Head of caudate nucleus (tissue), 42 donors: ENCODE measurements around the gene G2E3.
"Not testable (repeated sequence)": the region's sequence is repeated elsewhere in the genome, so short reads cannot be mapped to it uniquely, and the experiment has no call there.

Source experiments
- DNase-seq, 42 donors: peaks; one replicate each; pipeline versions ENCODE4 v3.0.0 to v3.0.0-alpha.2; 2020 to 2021; ENCODE audit warnings: mixed read lengths in 7 of 42
- intact Hi-C: fragments of 100-400 bp; cut with DNase I; formaldehyde crosslinking; loops from one replicate; pipeline ENCODE4 v1.15.0; 2022

Gene G2E3

GRCh38 chr14:30632730-30633129, 73.8 kb downstream of the G2E3 start:
- no peak for DNase-seq
- intact Hi-C loops, result no loop called here

GRCh38 chr14:30638926-30639325, 80.0 kb downstream of the G2E3 start:
- DNase-seq, result no peak
- intact Hi-C loops, result no loop called here

- DNase-seq, result no peak
- intact Hi-C loops, result no loop called here
Measured at GRCh38 chr14:30641207-30641606, 82.2 kb downstream of the G2E3 start.

- intact Hi-C loops, DNase-seq: not testable (repeated sequence)
Measured at GRCh38 chr14:30644462-30644861, 85.5 kb downstream of the G2E3 start.

DNA sequence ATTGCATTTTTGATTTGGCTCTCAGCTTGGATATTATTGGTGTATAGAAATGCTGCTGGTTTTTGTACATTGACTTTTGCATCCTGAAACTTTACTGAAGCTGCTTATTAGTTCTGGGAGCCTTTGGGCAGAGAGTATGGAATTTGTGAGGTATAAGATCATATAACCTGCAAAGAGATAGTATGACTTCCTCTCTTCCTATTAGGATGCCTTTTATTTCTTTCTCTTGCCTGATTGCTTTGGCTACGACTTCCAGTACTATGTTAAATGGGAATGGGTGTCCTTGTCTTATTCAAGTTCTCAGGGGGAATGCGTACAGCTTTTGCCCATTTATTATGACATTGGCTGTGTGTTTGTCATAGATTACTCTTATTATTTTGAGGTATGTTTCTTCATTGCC, 86.6 kb downstream of the G2E3 start:
- intact Hi-C loops, result no loop called here
- DNase-seq, result no peak

DNA sequence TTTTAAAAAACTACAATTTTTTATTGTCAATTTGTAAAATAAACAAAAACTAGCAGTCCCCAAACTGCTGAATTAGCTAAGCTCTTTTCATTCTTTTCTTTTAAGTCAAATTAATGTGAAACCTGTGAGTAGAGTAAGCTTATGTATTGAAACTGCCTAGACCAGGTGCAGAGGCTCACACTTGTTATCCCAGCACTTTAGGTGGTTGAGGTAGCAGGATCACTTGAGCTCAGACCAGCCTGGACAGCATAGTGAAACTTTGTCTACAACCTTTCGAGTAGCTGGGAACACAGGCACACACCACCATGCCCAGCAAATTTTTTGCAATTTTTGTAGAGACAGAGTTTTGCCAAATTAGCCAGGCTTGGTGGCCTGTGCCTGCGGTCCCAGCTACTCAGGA, 89.5 kb downstream of the G2E3 start:
- intact Hi-C loops, result no loop called here
- DNase-seq, result no peak

GRCh38 chr14:30651937-30652336, 93.0 kb downstream of the G2E3 start:
- no peak for DNase-seq
- intact Hi-C loops, result no loop called here

DNA sequence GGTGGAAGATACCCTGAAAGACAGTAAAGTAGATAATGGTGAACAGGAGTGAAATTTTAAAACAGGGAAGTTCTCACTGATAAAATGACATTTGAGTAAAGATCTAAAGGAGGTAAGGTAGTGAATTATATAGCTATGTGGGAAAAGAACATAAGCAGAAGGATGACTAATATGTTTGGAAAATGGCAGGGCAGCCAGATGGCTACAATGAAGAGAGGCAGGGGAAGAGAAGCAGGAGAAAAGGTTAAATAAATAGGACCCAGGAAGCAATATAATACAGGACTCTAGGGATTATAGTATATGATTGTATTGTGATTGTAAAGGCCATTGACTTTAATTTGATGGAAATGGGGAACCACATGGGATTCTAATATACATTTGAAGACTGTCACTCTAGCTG, 96.2 kb downstream of the G2E3 start:
- intact Hi-C loops, result no loop called here
- no peak for DNase-seq

GRCh38 chr14:30655658-30656057, 96.7 kb downstream of the G2E3 start:
- no peak for DNase-seq
- intact Hi-C loops, result no loop called here

- DNase-seq, result peak in 19 of 42 donors; percentile 9 to 66 (median 22)
- intact Hi-C loops, result no loop called here
Measured at GRCh38 chr14:30656190-30656632, 97.3 kb downstream of the G2E3 start.

DNA sequence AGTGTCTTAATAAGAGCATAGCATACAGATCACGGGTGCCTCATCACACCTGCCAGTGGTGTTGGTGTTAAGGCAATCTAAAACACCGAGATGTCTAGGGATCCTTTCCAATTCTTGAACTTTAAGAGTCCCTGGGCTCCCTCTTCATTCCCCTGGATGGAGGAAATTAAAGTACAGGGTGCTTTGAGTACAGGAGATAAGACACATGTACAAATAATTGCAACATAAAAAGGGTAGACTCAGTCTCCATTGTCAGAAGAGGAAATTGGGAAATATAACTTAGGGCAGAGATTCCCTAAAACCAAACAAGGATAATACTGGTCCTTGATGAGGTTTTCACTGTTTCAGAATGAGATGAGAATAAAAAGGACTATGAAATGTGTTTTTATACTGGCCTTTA, 98.1 kb downstream of the G2E3 start:
- no peak for DNase-seq
- intact Hi-C loops, result no loop called here

DNA sequence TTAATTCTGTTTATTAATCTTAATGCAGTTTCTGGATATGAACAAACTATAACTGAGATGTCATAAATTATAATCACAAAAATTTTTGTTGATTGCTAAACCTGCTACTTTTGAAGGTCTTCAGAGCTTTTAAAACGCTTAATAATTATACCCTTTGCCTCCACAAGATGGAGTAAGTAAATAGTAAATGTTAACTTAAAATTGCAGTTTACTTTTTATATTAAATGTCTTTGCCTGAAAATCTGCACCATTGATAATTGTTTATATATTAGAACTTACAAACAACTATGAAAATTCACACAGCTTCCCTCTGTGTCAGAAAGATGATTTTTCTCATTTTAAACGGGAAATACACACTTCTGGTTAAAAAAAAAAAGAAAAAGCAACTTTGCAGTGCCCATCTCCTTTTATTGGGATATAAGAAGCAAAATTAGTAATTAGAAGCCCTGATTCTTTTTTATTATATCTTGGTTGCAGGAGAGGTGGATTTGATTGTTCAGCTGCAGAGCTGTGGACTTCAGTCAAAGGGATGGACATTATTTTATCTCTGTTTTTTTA, 98.7 kb downstream of the G2E3 start:
- intact Hi-C loops, result no loop called here
- no peak for DNase-seq

DNA sequence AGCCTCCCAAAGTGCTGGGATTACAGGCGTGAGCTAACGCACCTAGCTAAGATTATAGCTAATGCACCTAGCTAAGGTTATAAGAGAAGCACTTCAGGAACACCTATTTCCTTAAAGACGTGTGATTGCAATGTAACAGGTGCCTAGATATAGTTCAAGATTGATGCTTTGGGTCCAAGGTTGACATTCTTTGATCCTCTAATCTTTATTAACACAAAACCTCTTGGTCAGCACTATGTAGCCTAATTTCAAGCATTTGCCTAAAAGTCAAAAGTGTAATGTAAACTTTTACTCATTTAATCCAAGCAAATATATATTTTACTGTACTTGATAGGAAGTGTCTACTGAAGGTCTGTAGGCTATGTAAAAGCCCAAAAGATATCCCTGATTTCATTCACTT, 99.7 kb downstream of the G2E3 start:
- no peak for DNase-seq
- intact Hi-C loops, result no loop called here

DNA sequence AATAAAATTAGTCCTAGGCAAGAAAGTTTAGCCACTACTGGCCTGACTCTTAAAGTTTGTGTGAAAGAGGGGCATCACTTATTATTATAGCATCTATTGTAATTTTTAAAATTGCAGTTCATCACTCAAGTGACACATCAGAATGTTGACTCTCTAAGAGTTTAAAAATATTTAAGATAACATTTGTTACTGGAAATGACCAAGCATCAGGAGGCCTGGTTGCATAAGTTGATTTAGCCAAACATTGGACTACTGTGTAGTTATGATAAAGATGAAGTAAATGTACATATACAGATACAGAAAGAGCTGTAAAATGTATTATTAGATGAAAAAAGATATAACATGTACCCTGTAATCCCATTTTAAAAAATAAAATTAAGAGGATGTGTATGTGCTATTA, 110.6 kb downstream of the G2E3 start:
- intact Hi-C loops, result no loop called here
- no peak for DNase-seq
